Lower lobe of right lung (tissue), 2 donors: ENCODE results near the gene RANBP3L. TPM values are rescaled to one million over a fixed set of nuclear protein-coding genes. Genes with fewer than 3 reads are reported as not detected.

Source experiments
- ATAC-seq, 2 donors: fragments of 200-7000 bp; cut with Tn5 transposase; one replicate each; pipeline ENCODE4 v1.9.1; 2020 to 2022; ENCODE audit warnings: mild to moderate bottlenecking in 2 of 2, moderate library complexity in 2 of 2
- DNase-seq: peaks from one replicate; pipeline ENCODE4 v3.0.0-alpha.2; 2020
- H3K27ac ChIP-seq: fragments of 200-600 bp; one replicate; pipeline ENCODE4 v1.8.0; 2022
- H3K27me3 ChIP-seq: fragments of 200-600 bp; one replicate; pipeline ENCODE4 v1.8.0; 2022; ENCODE audit warnings: low read depth
- H3K36me3 ChIP-seq: fragments of 200-600 bp; one replicate; pipeline ENCODE4 v1.8.0; 2022; ENCODE audit warnings: mild to moderate bottlenecking
- H3K4me1 ChIP-seq: fragments of 200-600 bp; one replicate; pipeline ENCODE4 v1.8.0; 2022
- H3K4me3 ChIP-seq: fragments of 200-600 bp; one replicate; pipeline ENCODE4 v1.8.0; 2022; ENCODE audit warnings: mild to moderate bottlenecking
- H3K9me3 ChIP-seq: fragments of 200-600 bp; one replicate; pipeline ENCODE4 v1.8.0; 2022
- intact Hi-C: fragments of 100-400 bp; cut with DNase I; formaldehyde crosslinking; loops from one replicate; pipeline ENCODE4 v1.11.0; 2022
- total RNA-seq: library from RNA; stranded (reverse); fragmentation: NEBNext Ultra II Directional; extraction: Animal tissue kit (Norgen Biotek cat#: 25700); gene quantifications from one replicate; pipeline ENCODE4 v1.2.1, GENCODE V29; 2021
- TF ChIP-seq, protein P1 (sequence below): fragments of 200-600 bp; IDR thresholded peaks from one replicate; pipeline ENCODE4 v1.8.0; 2022; ENCODE audit warnings: antibody characterized with exemption, mild to moderate bottlenecking
- donor health status: DM: no; HTN: yes; CAD: no; lungs with severe emphysema.

RANBP3L gene
- total RNA-seq, 1 donor from 2014 or later: 2.8 TPM

DNA sequence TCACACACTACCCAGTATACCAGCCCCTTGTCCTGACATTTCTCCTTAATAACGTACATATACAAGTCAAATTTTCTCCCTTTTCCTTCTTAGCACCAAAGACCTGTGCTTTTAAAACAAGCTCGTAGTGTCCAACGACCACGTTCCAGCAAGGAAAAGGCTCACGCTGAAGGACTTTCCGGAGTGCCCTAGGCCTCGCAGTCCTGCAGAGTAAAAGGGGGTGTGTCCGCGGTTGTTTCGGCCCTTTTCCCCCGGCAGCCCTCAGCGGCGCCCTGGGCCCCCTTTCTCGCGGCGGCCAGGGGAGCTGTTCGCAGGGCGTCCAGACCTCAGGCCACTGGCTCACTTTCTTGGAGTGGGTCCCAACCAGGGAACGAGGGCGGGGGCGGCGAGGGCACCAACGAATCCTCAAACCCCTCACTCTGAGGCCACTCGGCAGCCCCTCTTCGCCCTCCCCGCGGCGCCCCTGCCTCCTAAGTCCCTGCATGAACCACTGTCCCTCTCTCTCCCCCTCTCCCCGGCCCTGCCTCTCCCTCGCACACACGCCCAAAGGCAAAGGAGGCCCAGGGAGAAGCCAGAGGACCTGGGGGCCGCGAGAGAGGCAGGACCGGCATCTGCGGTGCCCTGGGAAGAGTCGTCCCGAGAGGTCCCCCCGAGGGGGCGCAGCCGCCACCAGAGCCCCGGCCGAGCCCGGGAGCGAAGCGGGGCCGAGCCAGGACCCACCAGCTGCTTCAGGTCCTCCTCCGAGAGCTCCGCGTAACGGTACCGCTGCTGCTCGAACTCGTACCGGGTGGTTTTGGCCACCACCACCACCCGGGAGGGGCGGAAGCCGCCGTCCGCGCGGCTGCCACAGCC is 60.7 kb downstream of the RANBP3L start:
- intact Hi-C loops: no loop called here
- ATAC-seq (peak; percentile 61 to 69), DNase-seq (peak; percentile 67)
- no peaks in the 10 kb centered on the region for H3K27me3 ChIP-seq
- H3K4me1 ChIP-seq: peaks cover 39% of the 10 kb centered on the region
- peak overlapping the region; percentile 94 for H3K27ac ChIP-seq
- H3K36me3 ChIP-seq: no peaks in the 10 kb centered on the region
- peak overlapping the region; percentile 78 for H3K4me3 ChIP-seq
- TF ChIP-seq, protein P1, sequence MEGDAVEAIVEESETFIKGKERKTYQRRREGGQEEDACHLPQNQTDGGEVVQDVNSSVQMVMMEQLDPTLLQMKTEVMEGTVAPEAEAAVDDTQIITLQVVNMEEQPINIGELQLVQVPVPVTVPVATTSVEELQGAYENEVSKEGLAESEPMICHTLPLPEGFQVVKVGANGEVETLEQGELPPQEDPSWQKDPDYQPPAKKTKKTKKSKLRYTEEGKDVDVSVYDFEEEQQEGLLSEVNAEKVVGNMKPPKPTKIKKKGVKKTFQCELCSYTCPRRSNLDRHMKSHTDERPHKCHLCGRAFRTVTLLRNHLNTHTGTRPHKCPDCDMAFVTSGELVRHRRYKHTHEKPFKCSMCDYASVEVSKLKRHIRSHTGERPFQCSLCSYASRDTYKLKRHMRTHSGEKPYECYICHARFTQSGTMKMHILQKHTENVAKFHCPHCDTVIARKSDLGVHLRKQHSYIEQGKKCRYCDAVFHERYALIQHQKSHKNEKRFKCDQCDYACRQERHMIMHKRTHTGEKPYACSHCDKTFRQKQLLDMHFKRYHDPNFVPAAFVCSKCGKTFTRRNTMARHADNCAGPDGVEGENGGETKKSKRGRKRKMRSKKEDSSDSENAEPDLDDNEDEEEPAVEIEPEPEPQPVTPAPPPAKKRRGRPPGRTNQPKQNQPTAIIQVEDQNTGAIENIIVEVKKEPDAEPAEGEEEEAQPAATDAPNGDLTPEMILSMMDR: no peak
- no peaks in the 10 kb centered on the region for H3K9me3 ChIP-seq

DNA sequence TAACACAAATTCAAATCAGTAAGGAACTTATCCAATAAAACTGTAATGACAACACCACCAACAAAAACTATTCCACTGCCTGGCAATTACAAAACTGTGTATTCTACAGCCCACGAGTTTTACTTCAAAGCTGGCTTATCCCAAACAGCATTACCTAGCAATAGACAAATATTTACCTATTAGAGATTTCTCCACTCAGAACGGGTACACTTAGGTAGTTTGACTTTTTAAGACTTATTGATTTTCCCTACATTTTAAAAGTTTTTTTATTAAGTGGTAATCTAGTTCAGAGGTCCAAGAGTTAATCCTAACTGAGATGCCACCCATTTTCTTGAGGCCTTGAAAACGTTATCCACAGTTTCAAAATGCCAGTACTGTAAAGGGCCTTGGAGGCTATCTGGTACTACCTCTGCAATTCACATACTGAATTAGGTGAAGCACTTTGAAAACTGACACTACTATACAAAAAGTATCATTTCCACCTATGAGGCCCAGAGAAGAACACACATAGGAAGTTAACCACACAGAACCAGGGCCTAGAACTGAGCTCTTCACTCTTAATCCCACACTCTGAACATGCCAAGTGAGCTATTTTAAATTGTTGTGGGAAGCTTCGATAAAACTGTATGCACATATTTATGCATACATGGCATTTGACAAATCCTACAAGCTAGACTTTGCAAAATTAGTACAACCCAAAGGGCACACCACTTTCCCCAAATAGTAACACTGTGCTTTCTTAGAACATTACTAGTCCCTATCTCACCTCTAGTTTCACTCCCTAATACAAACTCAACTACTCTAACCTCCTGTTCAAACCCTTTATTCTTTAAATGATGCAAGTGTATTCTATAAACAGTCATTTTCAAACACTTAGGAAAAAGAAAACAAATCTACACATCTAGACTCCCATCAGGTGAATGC is 62.1 kb downstream of the RANBP3L start:
- intact Hi-C loops: no loop called here
- no peaks in the 10 kb centered on the region for H3K9me3 ChIP-seq
- ATAC-seq (no peak), DNase-seq (no peak)
- TF ChIP-seq, protein P1: no peak
- no peaks in the 10 kb centered on the region for H3K36me3 ChIP-seq
- no peaks in the 10 kb centered on the region for H3K27me3 ChIP-seq
- H3K4me1 ChIP-seq: peaks cover 39% of the 10 kb centered on the region
- peak overlapping the region; percentile 78 for H3K4me3 ChIP-seq
- H3K27ac ChIP-seq: peak overlapping the region; percentile 94

DNA sequence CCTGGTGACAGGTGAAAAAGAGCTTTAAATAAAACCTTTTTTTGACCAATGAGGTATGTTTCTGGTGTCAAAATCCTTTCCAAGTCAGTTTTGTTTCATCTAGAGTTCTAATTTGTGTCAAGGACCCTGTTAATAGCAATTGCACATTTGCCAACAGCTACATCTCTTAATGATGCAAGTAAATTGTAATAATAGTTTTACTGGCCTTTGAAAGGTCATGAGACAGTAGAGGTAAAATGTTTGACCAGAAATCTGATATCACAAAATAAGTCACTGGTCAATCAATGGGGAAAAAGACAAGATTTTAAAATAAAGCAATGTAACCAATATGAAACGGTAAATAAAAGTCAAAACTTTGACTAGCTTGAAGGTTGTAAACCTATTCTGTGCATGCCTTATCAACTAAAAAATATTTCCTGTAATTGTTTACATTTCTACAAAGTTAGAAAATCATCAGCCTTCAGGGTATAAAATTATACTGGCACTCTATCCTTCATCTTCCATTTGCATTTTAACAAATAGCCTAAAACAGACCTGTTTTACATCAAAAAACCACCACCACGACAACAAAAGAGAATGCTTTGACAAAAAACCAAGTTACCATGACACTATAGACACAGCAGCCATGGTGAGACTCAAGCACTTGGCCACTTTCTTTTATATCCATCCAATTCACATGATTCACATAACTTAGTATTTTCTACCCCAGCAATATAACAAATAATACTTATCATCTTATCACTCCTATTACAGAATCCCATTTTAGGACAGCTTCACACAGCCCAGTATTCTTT is 63.0 kb downstream of the RANBP3L start:
- peak overlapping the region; percentile 94 for H3K27ac ChIP-seq
- H3K9me3 ChIP-seq: no peaks in the 10 kb centered on the region
- TF ChIP-seq, protein P1: no peak
- H3K4me1 ChIP-seq: peaks cover 39% of the 10 kb centered on the region
- DNase-seq: no peak
- no peaks in the 10 kb centered on the region for H3K36me3 ChIP-seq
- ATAC-seq: no peak
- intact Hi-C loops: no loop called here
- no peaks in the 10 kb centered on the region for H3K27me3 ChIP-seq
- no peak overlapping the region for H3K4me3 ChIP-seq

DNA sequence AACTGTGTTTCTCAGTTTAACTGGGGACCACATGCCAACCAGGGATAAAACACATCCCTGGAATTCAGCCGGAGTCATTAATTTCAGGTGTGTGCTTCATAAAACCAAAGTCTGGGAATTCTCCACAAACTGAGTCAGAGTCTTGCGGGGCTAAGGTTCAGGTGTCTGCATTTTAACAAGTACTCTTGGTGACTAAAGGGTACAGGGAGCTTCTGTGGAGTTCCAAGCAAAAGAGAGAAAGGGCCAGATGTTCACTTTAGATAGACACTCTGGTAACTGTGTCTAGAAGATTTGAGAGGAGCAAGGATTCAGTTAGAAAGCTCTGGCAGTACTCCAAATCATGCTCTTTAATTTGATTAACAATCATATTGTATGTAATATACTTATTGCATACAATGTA is 64.0 kb downstream of the RANBP3L start:
- TF ChIP-seq, protein P1: no peak
- Histone ChIP-seq H3K4me3 (no peak overlapping the region), H3K4me1 (peaks cover 36% of the 10 kb centered on the region), H3K27ac (no peak overlapping the region), H3K9me3 (no peaks in the 10 kb centered on the region), H3K36me3 (no peaks in the 10 kb centered on the region), H3K27me3 (no peaks in the 10 kb centered on the region)
- intact Hi-C loops: no loop called here
- ATAC-seq: no peak
- no peak for DNase-seq

DNA sequence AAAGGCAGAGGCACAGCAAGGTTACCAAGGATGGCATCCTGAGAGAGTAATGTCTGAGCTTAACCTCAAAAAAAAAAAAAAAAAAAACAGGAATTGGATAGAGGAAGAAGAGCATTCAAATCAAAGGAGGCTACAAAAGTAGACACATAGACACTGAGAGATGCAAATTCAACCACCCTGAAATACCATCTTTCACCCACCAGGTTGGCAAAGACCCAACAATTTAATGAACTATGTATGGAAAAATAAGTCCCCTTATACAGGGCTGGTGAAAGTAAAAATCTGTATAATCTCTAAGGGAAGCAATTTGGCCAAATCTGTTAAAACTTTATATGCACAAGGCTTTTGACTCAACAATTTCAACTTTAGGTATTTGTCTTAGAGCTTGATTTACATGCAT is 64.9 kb downstream of the RANBP3L start:
- Histone ChIP-seq H3K9me3 (no peaks in the 10 kb centered on the region), H3K36me3 (no peaks in the 10 kb centered on the region), H3K4me1 (peaks cover 31% of the 10 kb centered on the region), H3K27ac (no peak overlapping the region), H3K27me3 (no peaks in the 10 kb centered on the region), H3K4me3 (no peak overlapping the region)
- no peak for DNase-seq
- TF ChIP-seq, protein P1: no peak
- intact Hi-C loops: no loop called here
- no peak for ATAC-seq
